ENCODE data around the gene NEURL1. TPM values are rescaled to one million over a fixed set of nuclear protein-coding genes. Genes with fewer than 3 reads are reported as not detected.

NEURL1 gene
- total RNA-seq, 1 experiment from 2014 or later, result 1.7 TPM

GRCh38 chr10:103572347-103573204 lies 79.1 kb downstream of the NEURL1 start:
- ChIA-PET CTCF (no interaction called here), POLR2A (ENCODE audit: unreplicated experiment) (no interaction called here)
- H3K4me2 ChIP-seq (ENCODE audit: low read length), result peak overlapping the region; percentile 8
- H4K20me1 ChIP-seq (ENCODE audit: low read length), result no peaks in the 10 kb centered on the region
- no peaks in the 10 kb centered on the region for H3K9me3 ChIP-seq (ENCODE audit: low read length)
- intact Hi-C loops (cut with micrococcal nuclease), result no loop called here
- H2AFZ ChIP-seq (ENCODE audit: low read length), result no peak overlapping the region
- DNase-seq (peak; percentile 65), ATAC-seq (peak; percentile 21)
- peak overlapping the region; percentile 17; the same call in 1 of the 2 replicates for H3K27ac ChIP-seq (ENCODE audit: low read length)
- peaks cover 36% of the 10 kb centered on the region for H3K4me1 ChIP-seq (ENCODE audit: insufficient read depth, low read length)
- no peak overlapping the region for H3K4me3 ChIP-seq (ENCODE audit: low read length)
- H3K27me3 ChIP-seq (ENCODE audit: low read length), result no peaks in the 10 kb centered on the region
- no peak for TF ChIP-seq EZH2phosphoT487 (IDR thresholded peaks at IDR 0.05; ENCODE audit: borderline replicate concordance, low read length)
- no peak for TF ChIP-seq CTCF (conservative IDR thresholded peaks at IDR 0.05; ENCODE audit: low read depth, low read length)
- no peak for TF ChIP-seq EZH2 (IDR thresholded peaks at IDR 0.05; ENCODE audit: low read length, unreplicated experiment)
- H3K9ac ChIP-seq (ENCODE audit: low read length), result no peak overlapping the region
- no peaks in the 10 kb centered on the region for H3K36me3 ChIP-seq (ENCODE audit: low read depth, low read length)
- H3K9me2 ChIP-seq (replicated peaks; ENCODE audit: low read length), result no peaks in the 10 kb centered on the region
- no peaks in the 10 kb centered on the region for H3K79me2 ChIP-seq (ENCODE audit: low read length)
- no TSS peak for BruUV-seq (replicated peaks)
- no peaks in the 10 kb centered on the region for H3F3A ChIP-seq (ENCODE audit: low read length, unreplicated experiment)

GRCh38 chr10:103573205-103573487 lies 79.6 kb downstream of the NEURL1 start:
- ATAC-seq (no peak), DNase-seq (no peak)
- Histone ChIP-seq H4K20me1 (ENCODE audit: low read length) (no peaks in the 10 kb centered on the region), H3K9ac (ENCODE audit: low read length) (no peak overlapping the region), H3K36me3 (ENCODE audit: low read depth, low read length) (no peaks in the 10 kb centered on the region), H3K4me2 (ENCODE audit: low read length) (peak overlapping the region; percentile 8; the same call in 1 of the 2 replicates), H3K9me2 (replicated peaks; ENCODE audit: low read length) (no peaks in the 10 kb centered on the region), H2AFZ (ENCODE audit: low read length) (no peak overlapping the region), H3K79me2 (ENCODE audit: low read length) (no peaks in the 10 kb centered on the region), H3F3A (ENCODE audit: low read length, unreplicated experiment) (no peaks in the 10 kb centered on the region), H3K9me3 (ENCODE audit: low read length) (no peaks in the 10 kb centered on the region), H3K27ac (ENCODE audit: low read length) (peak overlapping the region; percentile 12; the same call in 1 of the 2 replicates), H3K4me1 (ENCODE audit: insufficient read depth, low read length) (peaks cover 36% of the 10 kb centered on the region), H3K27me3 (ENCODE audit: low read length) (no peaks in the 10 kb centered on the region), H3K4me3 (ENCODE audit: low read length) (no peak overlapping the region)
- intact Hi-C loops (cut with micrococcal nuclease), result no loop called here
- ChIA-PET POLR2A (ENCODE audit: unreplicated experiment) (no interaction called here), CTCF (no interaction called here)
- TF ChIP-seq CTCF (conservative IDR thresholded peaks at IDR 0.05; ENCODE audit: low read depth, low read length), result no peak
- no peak for TF ChIP-seq EZH2 (IDR thresholded peaks at IDR 0.05; ENCODE audit: low read length, unreplicated experiment)
- no peak for TF ChIP-seq EZH2phosphoT487 (IDR thresholded peaks at IDR 0.05; ENCODE audit: borderline replicate concordance, low read length)
- BruUV-seq (replicated peaks), result no TSS peak

Data from PC-3 (cell line).